H9 (cell line): ENCODE measurements around the gene ZMYND8. TPM values are rescaled to one million over a fixed set of nuclear protein-coding genes. Genes with fewer than 3 reads are reported as not detected.

Experiments used
- DNase-seq: peaks from one replicate; pipeline ENCODE4 v3.0.0-alpha.2; 2017
- H2AFZ ChIP-seq: one replicate; pipeline ENCODE4 v1.6.1; 2013; ENCODE audit warnings: mild to moderate bottlenecking, low read length, control low read depth, moderate library complexity
- H2AK5ac ChIP-seq: 2 replicates; pipeline ENCODE4 v1.6.1; 2013; ENCODE audit warnings: low read length, control low read depth, mixed read lengths; ENCODE audit not compliant: insufficient read length
- H2BK120ac ChIP-seq: one replicate; pipeline ENCODE4 v1.6.1; 2013; ENCODE audit warnings: low read depth, mild to moderate bottlenecking, low read length, control low read depth, inconsistent platforms; ENCODE audit not compliant: poor library complexity, severe bottlenecking
- H2BK12ac ChIP-seq: 2 replicates; pipeline ENCODE4 v1.6.1; 2013; ENCODE audit warnings: low read length, control low read depth, mixed read lengths, low read depth; ENCODE audit not compliant: insufficient read length
- H2BK15ac ChIP-seq: 2 replicates; pipeline ENCODE4 v1.6.1; 2013; ENCODE audit warnings: low read depth, low read length, control low read depth
- H2BK20ac ChIP-seq: one replicate; pipeline ENCODE4 v1.6.1; 2013; ENCODE audit warnings: low read depth, mild to moderate bottlenecking, low read length, control low read depth, inconsistent platforms; ENCODE audit not compliant: poor library complexity, severe bottlenecking
- H2BK5ac ChIP-seq: 2 replicates; pipeline ENCODE4 v1.6.1; 2013; ENCODE audit warnings: low read length, control low read depth, mixed read lengths; ENCODE audit not compliant: insufficient read length
- H3K14ac ChIP-seq: 2 replicates; pipeline ENCODE4 v1.6.1; 2013; ENCODE audit warnings: low read length, control low read depth; ENCODE audit not compliant: insufficient read depth
- H3K18ac ChIP-seq: 2 replicates; pipeline ENCODE4 v1.6.1; 2013; ENCODE audit warnings: low read depth, mild to moderate bottlenecking, mixed read lengths, low read length, control low read depth; ENCODE audit not compliant: insufficient read length
- H3K23ac ChIP-seq: 2 replicates; pipeline ENCODE4 v1.6.1; 2013; ENCODE audit warnings: low read length, control low read depth, mixed read lengths, low read depth; ENCODE audit not compliant: insufficient read length
- H3K23me2 ChIP-seq: 2 replicates; pipeline ENCODE4 v1.6.1; 2013; ENCODE audit warnings: low read depth, mild to moderate bottlenecking, mixed read lengths, low read length, control low read depth; ENCODE audit not compliant: insufficient read length, poor library complexity, severe bottlenecking
- H3K27ac ChIP-seq: 2 replicates; pipeline ENCODE4 v1.5.1; 2013; ENCODE audit warnings: low read length, control low read depth, mixed read lengths, low read depth; ENCODE audit not compliant: insufficient read length
- H3K27me3 ChIP-seq: 2 replicates; pipeline ENCODE4 v1.6.1; 2013; ENCODE audit warnings: low read length, control low read depth, inconsistent platforms; ENCODE audit not compliant: insufficient read depth
- H3K4ac ChIP-seq: 2 replicates; pipeline ENCODE4 v1.6.1; 2013; ENCODE audit warnings: low read depth, mild to moderate bottlenecking, control low read depth, inconsistent platforms, low read length, moderate library complexity
- H3K4me1 ChIP-seq: 2 replicates; pipeline ENCODE4 v1.6.1; 2013; ENCODE audit warnings: low read length, control low read depth, inconsistent platforms; ENCODE audit not compliant: insufficient read depth
- H3K4me2 ChIP-seq: 2 replicates; pipeline ENCODE4 v1.6.1; 2013; ENCODE audit warnings: low read length, control low read depth, mixed read lengths; ENCODE audit not compliant: insufficient read length, insufficient read depth
- H3K56ac ChIP-seq: 2 replicates; pipeline ENCODE4 v1.6.1; 2013; ENCODE audit warnings: low read depth, mild to moderate bottlenecking, mixed read lengths, low read length, control low read depth; ENCODE audit not compliant: insufficient read length
- H3K79me1 ChIP-seq: 2 replicates; pipeline ENCODE4 v1.6.1; 2013; ENCODE audit warnings: low read depth, mild to moderate bottlenecking, moderate library complexity, low read length, control low read depth, inconsistent platforms; ENCODE audit not compliant: insufficient read depth, poor library complexity, severe bottlenecking
- H3K79me2 ChIP-seq: 2 replicates; pipeline ENCODE4 v1.6.1; 2013; ENCODE audit warnings: low read length, control low read depth, inconsistent platforms; ENCODE audit not compliant: insufficient read depth
- H3K9ac ChIP-seq: 2 replicates; pipeline ENCODE4 v1.6.1; 2013; ENCODE audit warnings: low read length, control low read depth, mixed read lengths; ENCODE audit not compliant: insufficient read length; ENCODE audit errors: extremely low read depth
- H3K9me3 ChIP-seq: one replicate; pipeline ENCODE4 v1.6.1; 2013; ENCODE audit warnings: low read depth, low read length, inconsistent platforms; ENCODE audit not compliant: control insufficient read depth
- H3T11ph ChIP-seq: one replicate; pipeline ENCODE4 v1.6.1; 2013; ENCODE audit warnings: mild to moderate bottlenecking, low read length, control low read depth, inconsistent platforms
- H4K20me1 ChIP-seq: one replicate; pipeline ENCODE4 v1.6.1; 2013; ENCODE audit not compliant: control insufficient read depth, insufficient read length, insufficient read depth
- H4K5ac ChIP-seq: 2 replicates; pipeline ENCODE4 v1.6.1; 2013; ENCODE audit warnings: low read depth, mild to moderate bottlenecking, mixed read lengths, low read length, control low read depth; ENCODE audit not compliant: insufficient read length
- H4K8ac ChIP-seq: replicated peaks from 2 replicates; pipeline ENCODE4 v1.6.1; 2013; ENCODE audit warnings: low read length, control low read depth, mixed read lengths, low read depth; ENCODE audit not compliant: insufficient read length
- H4K91ac ChIP-seq: 2 replicates; pipeline ENCODE4 v1.6.1; 2013; ENCODE audit warnings: low read depth, mild to moderate bottlenecking, moderate library complexity, mixed read lengths, low read length, control low read depth; ENCODE audit not compliant: insufficient read length
- H3K27ac Mint-ChIP-seq, 3 experiments: 2 replicates in 2 of 3; 3 replicates in 1 of 3; pipeline ENCODE4 v1.8.0; 2020 to 2021; ENCODE audit warnings: mixed read lengths in 3 of 3, mild to moderate bottlenecking in 1 of 3, moderate library complexity in 1 of 3
- H3K27me3 Mint-ChIP-seq: 2 replicates; pipeline ENCODE4 v1.8.0; 2021; ENCODE audit warnings: low read depth, mild to moderate bottlenecking, moderate library complexity, mixed read lengths
- H3K36me3 Mint-ChIP-seq, 3 experiments: 2 replicates in 2 of 3; 3 replicates in 1 of 3; pipeline ENCODE4 v1.8.0; 2020 to 2021; ENCODE audit warnings: low read depth in 3 of 3, mixed read lengths in 3 of 3; ENCODE audit not compliant: insufficient read depth in 1 of 3
- H3K4me1 Mint-ChIP-seq, 2 experiments: 2 replicates each; pipeline ENCODE4 v1.8.0; 2020; ENCODE audit warnings: mixed read lengths in 2 of 2
- H3K4me3 Mint-ChIP-seq, 2 experiments: 2 replicates in 1 of 2; 3 replicates in 1 of 2; pipeline ENCODE4 v1.8.0; 2020 to 2021; ENCODE audit warnings: mild to moderate bottlenecking in 2 of 2, mixed read lengths in 2 of 2, moderate library complexity in 1 of 2
- H3K9me3 Mint-ChIP-seq, 2 experiments: 2 replicates in 1 of 2; 3 replicates in 1 of 2; pipeline ENCODE4 v1.8.0; 2020; ENCODE audit warnings: mild to moderate bottlenecking in 2 of 2, mixed read lengths in 2 of 2, moderate library complexity in 1 of 2
- CTCF ChIP-seq: fragments of 200-600 bp; sonication (generic); conservative IDR thresholded peaks from 3 replicates; pipeline ENCODE4 v1.8.0; 2021; ENCODE audit warnings: antibody characterized with exemption, mild to moderate bottlenecking
- WGBS: extraction: QIAGEN DNeasy Blood & Tissue Kit; methylation state at CpG from one replicate; pipeline ENCODE4 v1.1.7; 2013; ENCODE audit warnings: missing lambda C conversion rate, low lambda C conversion rate, mixed read lengths; ENCODE audit not compliant: insufficient read length; ENCODE audit errors: extremely low coverage; 5-methylcytosine and 5-hydroxymethylcytosine counted together
- total RNA-seq: library from RNA; stranded (reverse); gene quantifications from 2 replicates; pipeline ENCODE4 v1.2.1, GENCODE V29; 2021

ZMYND8 gene
- total RNA-seq, 1 experiment from 2014 or later: 158 TPM

DNA sequence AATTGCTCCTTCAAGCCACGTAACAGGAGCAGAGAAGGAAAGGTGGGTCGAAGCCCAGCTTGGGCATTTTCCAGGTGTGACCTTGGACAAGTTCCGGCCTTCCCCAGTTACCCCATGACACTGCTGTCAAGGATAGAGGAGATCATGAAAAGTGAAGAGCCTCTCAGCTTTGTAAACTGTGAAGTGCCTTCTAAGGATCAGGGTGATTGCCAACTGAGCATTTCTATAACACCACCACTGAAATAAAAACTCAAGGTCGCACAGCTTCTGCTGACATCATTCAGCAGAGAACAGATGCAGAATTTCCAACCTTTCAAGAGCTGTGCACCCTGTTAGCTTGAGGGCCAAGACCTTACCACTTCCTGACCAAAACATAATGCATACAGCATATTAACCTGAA lies 24.0 kb upstream of the ZMYND8 start:
- Mint-ChIP-seq H3K36me3 (peaks cover 0 to 5% (median 2%) of the 10 kb centered on the region in 3 experiments; a peak in 2 of 7 replicates), H3K27me3 (no peaks in the 10 kb centered on the region), H3K4me1 (peaks cover 19 to 22% of the 10 kb centered on the region in 2 experiments), H3K27ac (no peak overlapping the region; a peak in 1 of 7 replicates), H3K4me3 (no peak overlapping the region), H3K9me3 (no peaks in the 10 kb centered on the region)
- no peak for DNase-seq
- H2BK120ac ChIP-seq: no peak overlapping the region
- H3K23me2 ChIP-seq: no peaks in the 10 kb centered on the region
- peaks cover 2% of the 10 kb centered on the region for H3K4me1 ChIP-seq
- H3K79me1 ChIP-seq: no peaks in the 10 kb centered on the region
- no peak overlapping the region for H2AK5ac ChIP-seq
- H2BK20ac ChIP-seq: no peak overlapping the region
- no peak overlapping the region for H2BK12ac ChIP-seq
- no peaks in the 10 kb centered on the region for H3K79me2 ChIP-seq
- no peak overlapping the region for H2BK5ac ChIP-seq
- no peak overlapping the region for H3K23ac ChIP-seq
- H3T11ph ChIP-seq: no peak overlapping the region
- H2AFZ ChIP-seq: no peak overlapping the region
- H3K56ac ChIP-seq: no peak overlapping the region
- H3K4me2 ChIP-seq: no peak overlapping the region
- H4K5ac ChIP-seq: no peak overlapping the region
- H4K8ac ChIP-seq: no peak overlapping the region
- WGBS: no CpG with 5 or more reads among the region's 4 CpGs
- no peak overlapping the region for H4K91ac ChIP-seq
- H3K27me3 ChIP-seq: no peaks in the 10 kb centered on the region
- no peak for TF ChIP-seq CTCF
- no peaks in the 10 kb centered on the region for H4K20me1 ChIP-seq
- H2BK15ac ChIP-seq: no peak overlapping the region
- H3K14ac ChIP-seq: no peak overlapping the region
- H3K4ac ChIP-seq: no peak overlapping the region
- no peak overlapping the region for H3K18ac ChIP-seq
- no peak overlapping the region for H3K9ac ChIP-seq
- no peaks in the 10 kb centered on the region for H3K9me3 ChIP-seq
- no peak overlapping the region for H3K27ac ChIP-seq
